SW480 (cell line): ENCODE data around the gene COL4A1.
A peak's percentile ranks its signal among the peaks of the same experiment; 100 is the strongest.

Source experiments
- DNase-seq: peaks from one replicate; pipeline ENCODE4 v3.0.0-alpha.2; 2016; ENCODE audit warnings: low spot score

Gene COL4A1

DNA sequence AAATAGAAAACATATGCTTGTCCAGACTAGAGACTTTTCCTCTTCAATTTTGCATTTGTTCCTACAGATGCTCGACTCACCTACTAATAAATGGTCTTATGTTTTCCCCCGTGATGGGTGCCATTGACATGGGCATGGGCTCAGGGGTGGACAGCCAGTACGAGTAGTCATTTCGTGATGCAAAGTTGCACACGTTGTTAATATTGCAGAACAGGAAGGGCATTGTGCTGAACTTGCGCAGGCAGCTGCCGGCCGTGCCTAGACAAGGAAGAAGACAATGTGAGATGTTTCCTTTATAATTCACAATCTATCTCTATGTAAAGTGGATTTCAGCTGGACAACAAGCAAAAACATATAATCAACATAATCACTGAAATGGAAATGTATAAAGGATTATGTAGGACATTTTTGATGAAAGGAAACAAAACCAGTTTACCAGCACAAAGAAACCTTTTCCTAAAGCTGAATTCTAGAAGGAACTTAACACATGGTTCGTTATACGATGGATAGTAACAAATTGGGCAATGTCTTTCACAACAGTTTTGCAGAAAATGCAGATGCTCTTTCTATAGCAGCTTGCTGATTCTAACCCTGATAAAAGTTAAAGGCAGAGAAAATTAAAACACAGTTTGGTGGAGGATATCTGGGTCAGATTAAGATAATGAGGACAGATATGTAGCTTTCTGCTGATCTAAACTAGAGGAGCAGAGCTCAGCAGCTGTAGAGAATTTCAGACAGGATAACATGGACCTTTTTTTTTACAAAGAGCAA lies 145.7 kb downstream of the COL4A1 start:
- DNase-seq, result no peak

DNA sequence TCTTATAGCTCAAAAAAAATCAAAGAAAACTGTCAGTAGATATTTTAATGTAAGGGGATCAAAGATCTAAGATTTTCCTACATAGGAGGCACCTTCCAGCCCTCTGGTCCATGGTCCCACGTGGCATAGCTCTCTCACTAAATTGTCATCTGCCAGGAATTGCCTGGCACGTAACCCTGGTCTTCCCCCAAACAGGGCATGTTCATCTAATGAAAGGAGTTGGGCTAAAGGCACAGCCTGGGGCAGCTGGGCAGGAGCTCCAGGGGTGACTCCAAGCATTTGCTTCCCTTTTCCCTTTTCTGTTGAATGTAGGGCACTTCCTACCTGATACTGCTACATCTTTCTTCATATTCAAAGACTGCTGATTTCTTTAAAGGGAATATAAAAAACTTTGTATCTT lies 148.7 kb downstream of the COL4A1 start:
- no peak for DNase-seq

DNA sequence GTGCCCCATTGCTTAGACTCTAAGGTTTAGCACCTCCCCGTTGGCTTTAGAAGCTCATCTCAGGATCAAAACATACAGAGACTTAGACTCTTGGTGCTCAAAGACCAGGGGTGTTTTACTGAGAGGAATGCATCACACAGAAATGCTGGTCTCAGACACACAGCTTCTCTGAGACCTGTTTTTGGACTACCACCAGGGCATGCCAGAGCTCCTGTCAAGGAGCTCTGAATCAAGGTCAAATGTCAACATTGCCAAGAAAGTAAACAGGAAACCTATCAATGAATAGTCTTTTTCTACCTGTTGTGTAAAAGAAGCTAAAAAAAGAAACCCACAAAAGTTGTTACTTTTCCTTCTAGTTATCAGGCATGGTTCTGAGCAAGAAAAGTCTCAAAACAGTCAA lies 149.2 kb downstream of the COL4A1 start:
- DNase-seq, result no peak

- no peak for DNase-seq
These were observed 150.5 kb downstream of the COL4A1 start for GRCh38 chr13:110156301-110157049.

- DNase-seq, result no peak
These were observed 151.9 kb downstream of the COL4A1 start for GRCh38 chr13:110155072-110155471.

- no peak for DNase-seq
These were observed 152.5 kb downstream of the COL4A1 start for GRCh38 chr13:110154410-110154933.

DNA sequence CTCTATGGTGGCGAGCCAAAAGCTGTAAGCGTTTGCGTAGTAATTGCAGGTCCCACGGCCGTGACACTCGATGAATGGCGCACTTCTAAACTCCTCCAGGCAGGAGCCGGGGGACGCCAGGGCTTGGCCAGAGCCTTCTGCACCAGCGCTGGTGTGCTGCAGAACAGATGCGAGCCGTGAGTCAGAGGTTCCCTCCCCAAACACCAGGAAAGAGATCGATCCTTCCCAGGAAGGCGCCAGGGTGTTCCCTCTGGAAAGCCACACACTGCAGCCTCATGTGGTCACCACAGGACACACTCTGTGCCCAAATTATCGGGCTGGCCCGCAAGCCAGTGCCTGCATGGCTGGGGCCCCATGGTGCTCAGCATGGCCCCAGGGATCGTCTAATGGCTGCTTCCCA lies 154.6 kb downstream of the COL4A1 start:
- DNase-seq, result no peak

- DNase-seq, result no peak
These were observed 155.5 kb downstream of the COL4A1 start for GRCh38 chr13:110151462-110151861.

DNA sequence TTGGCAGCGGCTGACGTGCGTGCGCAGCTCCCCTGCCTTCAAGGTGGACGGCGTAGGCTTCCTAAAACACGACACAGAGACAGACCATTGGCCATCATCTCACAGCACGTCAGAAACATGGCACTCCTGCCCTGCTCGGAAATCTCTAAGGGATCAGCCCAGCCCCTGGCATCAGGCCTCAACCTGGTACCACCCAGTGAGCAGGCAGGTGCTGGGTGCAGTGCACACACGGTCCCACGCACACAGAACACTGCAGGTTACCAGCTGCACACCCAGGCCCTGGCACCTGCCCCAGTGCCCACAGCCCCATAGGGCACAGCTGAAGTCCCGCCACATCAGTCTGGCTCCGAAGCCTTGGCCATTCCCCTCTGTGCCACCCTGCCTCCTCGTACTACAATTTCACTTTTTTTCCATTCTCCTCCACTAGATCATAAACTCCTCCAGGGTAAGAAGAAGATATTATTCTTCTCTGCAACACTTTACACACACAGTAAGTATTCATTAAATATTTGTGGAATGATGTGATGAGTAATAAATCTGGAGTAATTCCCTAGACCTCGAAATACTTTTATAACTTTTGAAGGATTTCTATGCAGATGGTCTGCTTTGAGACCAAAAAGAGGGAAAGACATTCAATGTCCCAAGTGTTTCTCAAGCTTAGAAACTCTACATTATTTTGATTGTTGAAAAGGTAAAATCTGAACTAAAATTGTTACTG lies 156.4 kb downstream of the COL4A1 start:
- DNase-seq, result no peak

DNA sequence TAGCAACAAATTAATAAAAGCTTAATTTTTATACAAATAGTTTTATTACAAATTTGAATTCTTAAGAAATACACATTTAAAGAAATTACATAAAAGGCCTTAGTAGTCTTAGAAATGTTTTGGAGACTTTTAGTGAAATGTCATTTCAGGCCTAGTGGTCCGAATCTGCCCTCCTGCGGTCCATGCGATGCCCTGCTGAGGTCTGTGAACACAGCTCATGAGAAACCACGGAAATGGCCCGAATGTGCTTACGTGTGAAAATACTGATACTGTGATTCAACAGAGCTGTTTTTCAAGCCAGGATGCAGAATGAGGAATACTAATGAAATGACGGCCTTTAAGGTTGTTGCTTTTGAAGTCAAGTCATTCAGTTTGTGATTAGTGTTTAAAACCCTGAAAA lies 157.9 kb downstream of the COL4A1 start:
- DNase-seq, result no peak

DNA sequence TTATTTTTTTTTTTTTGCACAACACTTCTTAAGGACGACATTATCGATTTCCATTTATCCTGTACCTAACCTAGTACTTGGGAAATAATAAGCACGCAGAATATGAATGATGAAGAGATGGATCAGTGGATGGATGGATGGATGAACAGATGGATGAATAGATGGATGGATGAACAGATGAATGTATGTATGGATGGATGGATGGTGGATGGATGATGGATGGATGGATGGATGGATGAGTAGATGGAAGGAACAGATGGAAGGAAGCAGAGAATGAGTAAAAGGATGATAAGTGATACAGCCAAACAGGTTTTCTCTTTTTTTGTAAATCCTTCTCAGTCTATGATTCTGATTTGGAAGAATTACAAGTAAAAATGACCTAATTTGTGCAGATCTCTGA lies 166.9 kb downstream of the COL4A1 start:
- no peak for DNase-seq

GRCh38 chr13:110138700-110139036 lies 168.3 kb downstream of the COL4A1 start:
- DNase-seq, result no peak

GRCh38 chr13:110138010-110138699 lies 168.8 kb downstream of the COL4A1 start:
- peak; percentile 90 for DNase-seq

GRCh38 chr13:110137680-110138009 lies 169.3 kb downstream of the COL4A1 start:
- peak; percentile 95 for DNase-seq

GRCh38 chr13:110136660-110137585 lies 170.0 kb downstream of the COL4A1 start:
- DNase-seq, result no peak

DNA sequence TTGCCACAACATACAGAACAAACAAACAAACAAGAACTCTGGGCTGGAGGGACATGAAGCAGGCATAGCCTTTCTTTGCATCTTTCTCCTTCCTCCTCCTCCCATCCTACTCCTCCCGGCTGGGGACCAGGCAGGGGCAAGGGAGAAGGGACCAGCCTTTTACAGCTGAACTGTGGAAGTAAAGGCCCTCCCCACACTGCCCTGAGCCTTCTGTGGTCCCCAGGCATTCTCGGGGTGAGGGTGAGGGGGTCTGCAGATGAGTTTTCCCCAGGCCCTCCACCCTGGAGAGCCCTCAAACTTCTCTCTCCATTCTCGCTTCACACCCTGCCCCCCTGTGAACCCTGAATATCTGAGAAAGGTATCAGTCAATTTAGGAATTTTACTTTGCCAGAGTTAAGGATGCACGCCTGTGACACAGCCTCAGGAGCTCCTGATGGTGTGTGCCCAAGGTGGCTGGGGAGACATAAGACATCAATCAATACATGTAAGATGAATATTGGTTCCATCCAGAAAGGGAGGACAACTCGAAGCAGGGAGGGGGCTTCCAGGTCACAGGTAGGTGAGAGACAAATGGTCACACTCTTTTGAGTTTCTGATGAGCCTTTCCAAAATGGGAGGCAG lies 170.9 kb downstream of the COL4A1 start:
- no peak for DNase-seq

DNA sequence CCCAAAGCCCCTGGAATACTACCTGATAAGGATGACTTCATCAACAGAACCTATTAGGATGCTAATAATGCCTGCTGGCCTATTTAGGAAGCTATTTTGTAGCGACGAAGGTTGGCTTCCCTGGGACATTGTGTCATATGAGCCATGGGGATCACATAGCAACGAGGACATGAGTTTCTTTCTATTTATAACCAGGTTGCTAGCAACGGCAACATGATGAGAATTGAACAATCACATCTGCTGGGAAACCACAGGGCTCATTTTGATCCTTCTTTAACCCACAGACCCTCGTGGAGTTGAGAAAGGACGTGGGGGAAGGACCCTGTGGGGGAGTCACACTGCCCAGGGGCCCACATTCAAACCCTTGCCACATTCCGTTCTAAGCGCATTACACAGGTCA lies 172.2 kb downstream of the COL4A1 start:
- DNase-seq, result no peak

GRCh38 chr13:110133425-110134235 lies 173.3 kb downstream of the COL4A1 start:
- DNase-seq, result no peak

- DNase-seq, result no peak
These were observed 174.6 kb downstream of the COL4A1 start for GRCh38 chr13:110132225-110132982.
